NCI-H1436 (cell line): Measurements from ENCODE around the gene PTPN11.
"Not testable (repeated sequence)": the region's sequence is repeated elsewhere in the genome, so short reads cannot be mapped to it uniquely, and the experiment has no call there.

Experiments used
- DNase-seq: peaks from one replicate; lab custom pipeline; 2025; lab: John Stamatoyannopoulos, UW

PTPN11 gene

GRCh38 chr12:112448165-112448564 lies 29.4 kb downstream of the PTPN11 start:
- DNase-seq: not testable (repeated sequence)

- no peak for DNase-seq
Observed at GRCh38 chr12:112450725-112451124, 32.0 kb downstream of the PTPN11 start.

GRCh38 chr12:112456029-112456428 lies 37.3 kb downstream of the PTPN11 start:
- no peak for DNase-seq

- DNase-seq: not testable (repeated sequence)
Observed at GRCh38 chr12:112457142-112457541, 38.4 kb downstream of the PTPN11 start.

- no peak for DNase-seq
Observed at GRCh38 chr12:112458330-112458729, 39.6 kb downstream of the PTPN11 start.

- no peak for DNase-seq
Observed at GRCh38 chr12:112458751-112459150, 40.0 kb downstream of the PTPN11 start.

GRCh38 chr12:112463478-112463877 lies 44.7 kb downstream of the PTPN11 start:
- no peak for DNase-seq

GRCh38 chr12:112464605-112465004 lies 45.9 kb downstream of the PTPN11 start:
- DNase-seq: no peak

- DNase-seq: no peak
Observed at GRCh38 chr12:112466011-112466422, 47.3 kb downstream of the PTPN11 start.

- no peak for DNase-seq
Observed at GRCh38 chr12:112466835-112467234, 48.1 kb downstream of the PTPN11 start.

- no peak for DNase-seq
Observed at GRCh38 chr12:112468046-112468445, 49.3 kb downstream of the PTPN11 start.

- no peak for DNase-seq
Observed at GRCh38 chr12:112473056-112473455, 54.3 kb downstream of the PTPN11 start.

GRCh38 chr12:112479413-112479812 lies 60.7 kb downstream of the PTPN11 start:
- no peak for DNase-seq

- no peak for DNase-seq
Observed at GRCh38 chr12:112480931-112481330, 62.2 kb downstream of the PTPN11 start.

- no peak for DNase-seq
Observed at GRCh38 chr12:112482733-112483132, 64.0 kb downstream of the PTPN11 start.

GRCh38 chr12:112486361-112486760 lies 67.6 kb downstream of the PTPN11 start:
- no peak for DNase-seq

- DNase-seq: no peak
Observed at GRCh38 chr12:112488257-112488876, 69.6 kb downstream of the PTPN11 start.

- DNase-seq: no peak
Observed at GRCh38 chr12:112489456-112489855, 70.7 kb downstream of the PTPN11 start.

- DNase-seq: no peak
Observed at GRCh38 chr12:112496496-112496895, 77.7 kb downstream of the PTPN11 start.

- no peak for DNase-seq
Observed at GRCh38 chr12:112498580-112498979, 79.8 kb downstream of the PTPN11 start.

GRCh38 chr12:112503512-112503911 lies 84.8 kb downstream of the PTPN11 start:
- DNase-seq: no peak

GRCh38 chr12:112506513-112507166 lies 87.9 kb downstream of the PTPN11 start:
- no peak for DNase-seq

GRCh38 chr12:112513471-112513870 lies 94.7 kb downstream of the PTPN11 start:
- DNase-seq: no peak

- no peak for DNase-seq
Observed at GRCh38 chr12:112514456-112514855, 95.7 kb downstream of the PTPN11 start.
